Adrenal gland (tissue), 12 donors: ENCODE measurements around the gene NFKBIB. TPM values are rescaled to one million over a fixed set of nuclear protein-coding genes. Genes with fewer than 3 reads are reported as not detected.
A peak's percentile ranks its signal among the peaks of the same experiment; 100 is the strongest.
"Not testable (repeated sequence)": the region's sequence is repeated elsewhere in the genome, so short reads cannot be mapped to it uniquely, and the experiment has no call there.

Experiments
- DNase-seq, 7 donors: peaks; one replicate each; pipeline ENCODE4 v3.0.0-alpha.2; 2019 to 2020
- H3K27ac ChIP-seq, 5 donors: fragments of 200-600 bp; sonication (generic) in 4 of 5; 1 replicate in 3 of 5; 2 replicates in 2 of 5; pipeline versions ENCODE4 v1.5.1 to v1.8.0; 2016 to 2020; ENCODE audit warnings: mild to moderate bottlenecking in 1 of 5
- H3K27me3 ChIP-seq: fragments of 200-600 bp; 2 replicates; pipeline ENCODE4 v1.8.0; 2021
- H3K36me3 ChIP-seq, 2 donors: fragments of 200-600 bp; replicated peaks in 1 of 2; 1 replicate in 1 of 2; 2 replicates in 1 of 2; pipeline versions ENCODE4 v1.5.1 to v1.8.0; 2018 to 2022
- H3K4me1 ChIP-seq, 2 donors: fragments of 200-600 bp; replicated peaks in 1 of 2; 1 replicate in 1 of 2; 2 replicates in 1 of 2; pipeline versions ENCODE4 v1.5.1 to v1.8.0; 2018 to 2021
- H3K4me3 ChIP-seq, 4 donors: fragments of 200-600 bp; sonication (generic) in 3 of 4; one replicate each; pipeline ENCODE4 v1.5.1; 2016 to 2018
- H3K9me3 ChIP-seq, 3 donors: fragments of 200-600 bp; sonication (generic) in 1 of 3; replicated peaks in 1 of 3; 1 replicate in 2 of 3; 2 replicates in 1 of 3; pipeline versions ENCODE4 v1.5.1 to v1.8.0; 2016 to 2021
- POLR2A ChIP-seq, 2 donors: fragments of 450-650 bp; IDR thresholded peaks; one replicate each; pipeline ENCODE4 v1.6.1; 2017; ENCODE audit warnings: antibody characterized with exemption in 2 of 2, mild to moderate bottlenecking in 2 of 2, moderate library complexity in 1 of 2
- WGBS, 4 donors: extraction: QIAGEN DNeasy Blood & Tissue Kit in 2 of 4; methylation state at CpG; one replicate each; pipeline versions ENCODE4 v1.1.5 to v1.1.7; 2013 to 2017; 5-methylcytosine and 5-hydroxymethylcytosine counted together
- intact Hi-C, 2 donors: fragments of 100-400 bp; cut with DNase I; formaldehyde crosslinking; loops; one replicate each; pipeline versions ENCODE4 v1.14.1 to v1.15.0; 2022 to 2023
- polyA plus RNA-seq, 3 donors: library from polyadenylated mRNA; stranded (reverse); fragments of 200-250 nt in 2 of 3; fragments of 350-450 nt in 1 of 3; fragmentation: Illumina TruSeq in 1 of 3; extraction: RNeasy Lipid Tissue Mini Kit (QIAGEN cat#74804) in 1 of 3; gene quantifications; one replicate each; pipeline ENCODE4 v1.2.3, GENCODE V29; 2013 to 2014
- total RNA-seq, 9 donors: library from RNA; depleted of rRNA in 4 of 9; stranded (reverse); fragments of >200 nt in 4 of 9; fragments of 120-200 nt in 1 of 9; fragmentation: NEBNext Ultra II Directional in 1 of 9; extraction: Animal tissue kit (Norgen Biotek cat#: 25700) in 1 of 9; gene quantifications; one replicate each; pipeline versions ENCODE4 v1.1.0 to v1.2.4, GENCODE V29; 2013 to 2023
- TF ChIP-seq, protein P1 (sequence below), 6 experiments: fragments of 450-650 bp in 4 of 6; fragments of 200-600 bp in 2 of 6; sonication (generic) in 1 of 6; IDR thresholded peaks; 1 replicate in 5 of 6; 2 replicates in 1 of 6; pipeline versions ENCODE4 v1.5.1 to v1.8.0; 2016 to 2021; ENCODE audit warnings: antibody characterized with exemption in 6 of 6, mild to moderate bottlenecking in 2 of 6, moderate library complexity in 1 of 6
- donor health status: healthy with polysubstance abuse.
- donor health status: Bipolar disorder and iron deficiency.
- donor health status: DM: yes; HTN: yes; CAD: no.
- donor health status: DM: no; HTN: no; CAD: no.
- donor health status: DM: no; HTN: no; CAD: no.
- donor health status: DM: yes; HTN: yes; CAD: no.

The NFKBIB gene
- total and polyA plus RNA-seq, 12 donors = 12.4 to 73.0 (median 31.7) TPM

DNA sequence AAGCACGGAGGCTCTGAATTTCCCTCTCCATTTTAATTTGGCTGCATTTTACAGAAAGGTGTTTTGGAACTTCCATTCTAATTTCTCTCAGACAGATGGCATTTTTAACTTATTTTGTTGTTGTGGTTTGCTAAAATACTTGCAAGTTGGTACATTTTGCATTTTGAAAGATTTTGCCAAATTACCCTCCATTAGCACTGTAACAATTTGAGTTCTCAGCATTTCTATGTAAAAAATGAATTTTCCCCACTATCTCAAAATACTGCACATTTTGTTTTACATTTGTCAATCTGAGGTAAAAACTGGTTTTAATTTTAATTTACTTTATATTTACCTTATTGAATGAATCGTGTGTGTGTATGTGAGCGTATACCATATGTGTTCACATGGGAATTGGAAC, 43.0 kb upstream of the NFKBIB start:
- H3K4me1 ChIP-seq = peaks cover 0 to 5% of the 10 kb centered on the region in 2 donors
- H3K36me3 ChIP-seq = no peaks in the 10 kb centered on the region
- no peaks in the 10 kb centered on the region for H3K27me3 ChIP-seq
- DNase-seq = no peak
- H3K27ac ChIP-seq = no peak overlapping the region
- TF ChIP-seq, protein P1, sequence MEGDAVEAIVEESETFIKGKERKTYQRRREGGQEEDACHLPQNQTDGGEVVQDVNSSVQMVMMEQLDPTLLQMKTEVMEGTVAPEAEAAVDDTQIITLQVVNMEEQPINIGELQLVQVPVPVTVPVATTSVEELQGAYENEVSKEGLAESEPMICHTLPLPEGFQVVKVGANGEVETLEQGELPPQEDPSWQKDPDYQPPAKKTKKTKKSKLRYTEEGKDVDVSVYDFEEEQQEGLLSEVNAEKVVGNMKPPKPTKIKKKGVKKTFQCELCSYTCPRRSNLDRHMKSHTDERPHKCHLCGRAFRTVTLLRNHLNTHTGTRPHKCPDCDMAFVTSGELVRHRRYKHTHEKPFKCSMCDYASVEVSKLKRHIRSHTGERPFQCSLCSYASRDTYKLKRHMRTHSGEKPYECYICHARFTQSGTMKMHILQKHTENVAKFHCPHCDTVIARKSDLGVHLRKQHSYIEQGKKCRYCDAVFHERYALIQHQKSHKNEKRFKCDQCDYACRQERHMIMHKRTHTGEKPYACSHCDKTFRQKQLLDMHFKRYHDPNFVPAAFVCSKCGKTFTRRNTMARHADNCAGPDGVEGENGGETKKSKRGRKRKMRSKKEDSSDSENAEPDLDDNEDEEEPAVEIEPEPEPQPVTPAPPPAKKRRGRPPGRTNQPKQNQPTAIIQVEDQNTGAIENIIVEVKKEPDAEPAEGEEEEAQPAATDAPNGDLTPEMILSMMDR (IDR thresholded peaks at IDR 0.05) = no peak
- no peak for TF ChIP-seq POLR2A (IDR thresholded peaks at IDR 0.05)
- no peak overlapping the region for H3K4me3 ChIP-seq
- intact Hi-C loops = no loop called here
- WGBS, 4 donors = 81 to 88% (median 86%) methylated on average over 3 of the region's 3 CpGs
- H3K9me3 ChIP-seq = no peaks in the 10 kb centered on the region

GRCh38 chr19:38859631-38860204, 40.1 kb upstream of the NFKBIB start:
- 70 to 75% (median 75%) methylated on average over 20 to 21 of the region's 21 CpGs for WGBS, 4 donors
- DNase-seq, H3K27me3 ChIP-seq, H3K9me3 ChIP-seq, H3K36me3 ChIP-seq, H3K4me3 ChIP-seq, H3K27ac ChIP-seq, intact Hi-C loops, H3K4me1 ChIP-seq: not testable (repeated sequence)

DNA sequence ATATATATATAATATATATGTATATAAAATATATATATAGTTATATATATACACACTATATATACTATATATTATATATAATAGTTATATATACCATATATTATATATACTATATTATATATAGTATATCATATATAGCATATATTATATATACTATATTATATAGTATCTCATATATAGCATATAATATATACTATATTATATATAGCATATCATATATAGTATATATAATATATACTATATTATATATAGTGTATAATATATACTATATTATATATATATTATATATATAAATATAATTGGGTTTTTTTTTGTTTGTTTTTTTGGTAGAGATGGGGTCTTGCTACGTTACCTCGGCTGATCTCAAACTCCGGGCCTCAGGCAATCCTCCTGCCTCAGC, 38.4 kb upstream of the NFKBIB start:
- TF ChIP-seq POLR2A (IDR thresholded peaks at IDR 0.05) = no peak
- TF ChIP-seq, protein P1 (IDR thresholded peaks at IDR 0.05) = no peak
- Histone ChIP-seq H3K27ac (no peak overlapping the region), H3K4me3 (no peak overlapping the region), H3K36me3 (no peaks in the 10 kb centered on the region), H3K9me3 (no peaks in the 10 kb centered on the region), H3K27me3 (no peaks in the 10 kb centered on the region), H3K4me1 (peaks cover 6 to 10% of the 10 kb centered on the region in 2 donors)
- 94 to 96% (median 95%) methylated on average over 3 of the region's 3 CpGs for WGBS, 4 donors
- no peak for DNase-seq
- intact Hi-C loops = no loop called here

DNA sequence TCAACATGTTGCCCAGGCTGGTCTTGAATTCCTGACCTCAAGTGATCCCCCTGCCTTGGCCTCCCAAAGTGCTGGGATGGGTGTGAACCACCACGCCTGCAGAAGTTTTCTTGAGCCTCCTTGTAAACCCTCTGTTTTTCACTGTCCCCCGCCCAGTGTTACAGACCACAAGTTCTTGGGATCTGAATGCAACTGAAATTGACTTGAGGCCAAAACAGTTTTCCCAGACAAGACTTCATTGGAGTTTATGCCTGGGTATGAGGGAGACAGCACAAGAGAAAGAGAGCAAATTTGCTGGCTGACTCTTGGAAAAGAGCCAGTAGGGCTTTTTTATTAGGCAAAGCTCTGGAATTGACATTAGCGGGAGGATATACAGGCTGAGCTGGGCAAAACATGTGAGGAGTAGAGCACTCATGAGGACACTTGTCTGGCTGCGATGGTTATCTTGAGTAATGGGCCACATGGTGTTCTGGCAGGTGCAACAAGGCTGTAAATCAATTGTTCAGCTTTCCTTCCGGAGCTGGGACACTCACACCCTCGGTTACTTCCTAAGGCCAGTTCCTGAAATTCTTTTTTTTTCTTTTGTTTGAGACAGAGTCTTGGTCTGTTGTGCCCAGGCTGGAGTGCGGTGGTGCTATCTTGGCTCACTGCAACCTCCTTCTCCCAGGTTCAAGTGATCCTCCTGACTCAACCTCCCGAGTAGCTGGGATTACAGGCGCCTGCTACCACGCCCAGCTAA, 37.3 kb upstream of the NFKBIB start:
- Histone ChIP-seq H3K9me3 (no peaks in the 10 kb centered on the region), H3K27me3 (no peaks in the 10 kb centered on the region), H3K4me3 (no peak overlapping the region), H3K4me1 (peaks cover 6 to 10% of the 10 kb centered on the region in 2 donors), H3K36me3 (no peaks in the 10 kb centered on the region), H3K27ac (peak overlapping the region in 2 of 5 donors; percentile 15 to 52)
- intact Hi-C loops = no loop called here
- TF ChIP-seq POLR2A (IDR thresholded peaks at IDR 0.05) = no peak
- TF ChIP-seq, protein P1 (IDR thresholded peaks at IDR 0.05) = no peak
- peak; percentile 51 to 92 (median 75) for DNase-seq
- WGBS, 4 donors = 38 to 41% (median 40%) methylated on average over 10 of the region's 10 CpGs
